Activated CD4-positive, alpha-beta T cell treated with anti-CD3 and anti-CD28 coated beads, Interleukin-10, Interleukin-2, amounts not matched to agents 100 ng/mL and 50 ng/mL, durations not matched to agents 16 hours and 8 hours (primary cell): Measurements from ENCODE around the gene ODF4.
"Not testable (repeated sequence)": the region's sequence is repeated elsewhere in the genome, so short reads cannot be mapped to it uniquely, and the experiment has no call there.

ENCODE experiments used
- DNase-seq: peaks from one replicate; pipeline ENCODE4 v3.0.0-alpha.2; 2020

The ODF4 gene

GRCh38 chr17:8326511-8327302 lies 12.9 kb upstream of the ODF4 start:
- DNase-seq: no peak

GRCh38 chr17:8327303-8327649 lies 12.4 kb upstream of the ODF4 start:
- DNase-seq: no peak

- DNase-seq: no peak
Measured at GRCh38 chr17:8332128-8332527, 7.5 kb upstream of the ODF4 start.

GRCh38 chr17:8332688-8333087 lies 7.0 kb upstream of the ODF4 start:
- DNase-seq: no peak

- DNase-seq: no peak
Measured at GRCh38 chr17:8333281-8333680, 6.4 kb upstream of the ODF4 start.

GRCh38 chr17:8337802-8338752 lies 1.6 kb upstream of the ODF4 start:
- no peak for DNase-seq

GRCh38 chr17:8338753-8339140 lies 893 bp upstream of the ODF4 start:
- no peak for DNase-seq

- no peak for DNase-seq
Measured at GRCh38 chr17:8341456-8341855, 1.8 kb downstream of the ODF4 start.

- DNase-seq: peak; percentile 24
Measured at GRCh38 chr17:8345052-8345690, 5.5 kb downstream of the ODF4 start.

GRCh38 chr17:8345951-8346665 lies 6.5 kb downstream of the ODF4 start:
- no peak for DNase-seq

- not testable (repeated sequence) for DNase-seq
Measured at GRCh38 chr17:8347001-8347400, 7.4 kb downstream of the ODF4 start.

GRCh38 chr17:8350339-8350738 lies 10.7 kb downstream of the ODF4 start:
- DNase-seq: no peak

- no peak for DNase-seq
Measured at GRCh38 chr17:8353736-8354135, 14.1 kb downstream of the ODF4 start.

- DNase-seq: no peak
Measured at GRCh38 chr17:8354236-8354635, 14.6 kb downstream of the ODF4 start.

- DNase-seq: no peak
Measured at GRCh38 chr17:8357910-8358309, 18.3 kb downstream of the ODF4 start.

GRCh38 chr17:8359769-8360168 lies 20.1 kb downstream of the ODF4 start:
- DNase-seq: no peak

GRCh38 chr17:8360260-8360659 lies 20.6 kb downstream of the ODF4 start:
- no peak for DNase-seq

GRCh38 chr17:8360751-8361150 lies 21.1 kb downstream of the ODF4 start:
- no peak for DNase-seq

- DNase-seq: no peak
Measured at GRCh38 chr17:8362651-8363332, 23.2 kb downstream of the ODF4 start.

GRCh38 chr17:8365143-8365542 lies 25.5 kb downstream of the ODF4 start:
- DNase-seq: no peak

GRCh38 chr17:8366231-8366630 lies 26.6 kb downstream of the ODF4 start:
- DNase-seq: no peak

GRCh38 chr17:8368193-8368592 lies 28.6 kb downstream of the ODF4 start:
- DNase-seq: no peak
